Activated B cell treated with CpG ODN at 0.5 μM for 24 hours (primary cell): Measurements from ENCODE around the gene PPP1R16B. TPM values are rescaled to one million over a fixed set of nuclear protein-coding genes. Genes with fewer than 3 reads are reported as not detected.
A peak's percentile ranks its signal among the peaks of the same experiment; 100 is the strongest.

Experiments used
- ATAC-seq: fragments of 200-7000 bp; cut with Tn5 transposase; one replicate; pipeline ENCODE4 v1.10.0; 2021; ENCODE audit warnings: low read depth, mild to moderate bottlenecking, moderate library complexity
- CTCF ChIA-PET: fragments of 350-600 bp; sonication (Branson Sonifier 250); formaldehyde crosslinking; loops from one replicate; lab custom pipeline; 2021; ENCODE audit warnings: antibody characterized with exemption; lab: Charles Lee
- POLR2A ChIA-PET: fragments of 350-600 bp; sonication (Branson Sonifier 250); formaldehyde crosslinking; loops from one replicate; lab custom pipeline; 2021; ENCODE audit warnings: antibody characterized with exemption; lab: Charles Lee
- DNase-seq: peaks from one replicate; pipeline ENCODE4 v3.0.0; 2022
- H3K27ac Mint-ChIP-seq: one replicate; pipeline ENCODE4 v1.8.0; 2020; ENCODE audit warnings: mixed read lengths
- H3K27me3 Mint-ChIP-seq: one replicate; pipeline ENCODE4 v1.8.0; 2021; ENCODE audit warnings: mixed read lengths
- H3K36me3 Mint-ChIP-seq: one replicate; pipeline ENCODE4 v1.8.0; 2021; ENCODE audit warnings: low read depth, mixed read lengths
- H3K4me1 Mint-ChIP-seq: one replicate; pipeline ENCODE4 v1.8.0; 2021; ENCODE audit warnings: mixed read lengths
- H3K4me3 Mint-ChIP-seq: one replicate; pipeline ENCODE4 v1.8.0; 2020; ENCODE audit warnings: mild to moderate bottlenecking, mixed read lengths
- H3K9me3 Mint-ChIP-seq: one replicate; pipeline ENCODE4 v1.8.0; 2020; ENCODE audit warnings: mixed read lengths
- CTCF ChIP-seq: fragments of 200-600 bp; IDR thresholded peaks from one replicate; pipeline ENCODE4 v1.8.0; 2022; ENCODE audit warnings: antibody characterized with exemption, mild to moderate bottlenecking
- intact Hi-C: fragments of 100-400 bp; cut with micrococcal nuclease; formaldehyde crosslinking; loops from one replicate; pipeline ENCODE4 v1.15.1; 2024
- total RNA-seq: library from RNA; stranded (reverse); gene quantifications from 2 replicates; pipeline ENCODE4 v1.2.3, GENCODE V29; 2022

Gene PPP1R16B
- total RNA-seq, 1 donor from 2014 or later = 99.3 TPM

DNA sequence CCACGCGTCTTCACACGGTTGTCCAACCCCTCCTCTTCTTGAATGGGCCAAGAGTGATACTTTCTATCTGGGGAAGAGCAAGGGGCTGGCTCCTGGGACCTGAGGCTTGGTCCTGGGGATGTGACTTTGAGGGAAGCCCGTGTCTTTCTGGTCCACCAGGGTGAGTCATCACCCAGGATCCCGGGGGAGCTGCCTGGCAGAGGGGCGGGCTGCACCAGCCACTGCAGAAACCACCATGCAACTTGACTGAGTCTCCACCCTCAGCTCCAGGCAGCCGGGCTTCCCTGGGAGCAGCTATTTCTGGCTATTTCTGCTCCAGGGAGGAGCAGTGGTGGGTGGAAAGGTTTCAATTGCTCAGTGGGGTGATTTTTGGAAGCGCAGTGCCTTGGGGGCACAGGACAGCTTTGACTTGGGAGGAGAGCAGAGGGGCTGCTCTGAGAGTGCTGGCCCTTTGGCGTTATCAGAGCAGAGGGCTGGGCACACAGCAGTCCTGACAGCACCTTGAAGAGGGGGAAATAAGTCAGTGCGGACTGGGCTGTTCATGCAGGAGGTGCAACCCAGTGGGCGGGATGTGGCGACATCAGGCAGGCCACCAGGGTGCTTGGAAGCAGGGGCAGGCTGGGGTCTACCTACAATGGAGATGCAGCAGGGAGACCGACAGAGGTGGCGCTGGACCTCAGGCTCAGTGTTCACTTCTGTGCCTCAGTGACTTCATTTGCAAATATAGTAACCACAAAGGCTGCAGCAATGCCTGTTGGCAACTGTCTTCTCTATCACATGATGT, 75.6 kb downstream of the PPP1R16B start:
- POLR2A ChIA-PET = interaction anchor here (0.9 to 16.2 kb wide), 7 partner anchors 8 to 73 kb away, joined by 3 to 268 read pairs (median 42); partner anchors contain the start of gene PPP1R16B
- ATAC-seq (peak; percentile 71), DNase-seq (peak; percentile 58)
- H3K27ac Mint-ChIP-seq = peak overlapping the region; percentile 91
- no peaks in the 10 kb centered on the region for H3K9me3 Mint-ChIP-seq
- peaks cover 93% of the 10 kb centered on the region for H3K4me1 Mint-ChIP-seq
- peaks cover 23% of the 10 kb centered on the region for H3K36me3 Mint-ChIP-seq
- intact Hi-C loops = loop anchor here (1.0 kb wide), 1 partner anchor 12 kb away; no protein-coding TSS in a partner anchor
- TF ChIP-seq CTCF = no peak
- no peaks in the 10 kb centered on the region for H3K27me3 Mint-ChIP-seq
- CTCF ChIA-PET = interaction anchor here (1.0 to 6.3 kb wide), 4 partner anchors 11 to 74 kb away, joined by 3 to 48 read pairs (median 6); no protein-coding TSS in a partner anchor
- H3K4me3 Mint-ChIP-seq = peak overlapping the region; percentile 81

DNA sequence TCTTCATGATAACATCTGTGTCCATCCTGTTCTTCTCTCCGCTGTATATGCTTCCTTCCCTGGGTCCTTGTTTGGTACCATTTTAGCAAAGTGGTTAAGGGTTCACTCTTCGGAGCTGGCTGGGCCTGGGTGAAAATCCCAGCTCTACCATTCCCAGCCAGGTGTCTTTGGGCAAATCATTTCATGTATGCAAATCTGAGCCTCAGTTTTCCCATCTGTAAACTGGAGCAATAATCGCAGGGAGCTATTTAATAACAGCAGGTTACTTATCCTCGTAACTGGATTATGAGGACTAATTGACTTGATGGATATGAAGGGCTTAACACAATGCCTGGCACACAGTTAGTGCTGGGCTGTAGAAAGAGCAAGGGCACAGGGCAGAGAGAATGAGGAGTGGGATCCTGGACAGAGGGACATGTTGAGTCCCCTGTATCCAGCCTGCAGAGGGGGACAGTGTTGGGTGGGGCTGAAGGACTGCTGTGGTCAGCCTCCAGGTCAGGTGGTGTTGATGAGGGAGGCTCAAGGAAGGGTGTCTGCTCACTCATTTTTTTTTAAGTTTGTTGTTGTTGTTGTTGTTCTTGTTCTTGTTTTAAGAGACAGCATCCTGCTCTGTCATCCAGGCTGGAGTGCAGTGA, 76.4 kb downstream of the PPP1R16B start:
- ChIA-PET POLR2A (interaction anchor here (1.1 to 16.2 kb wide), 6 partner anchors 9 to 73 kb away, joined by 3 to 268 read pairs (median 52); partner anchors contain the start of gene PPP1R16B), CTCF (interaction anchor here (1.0 to 6.3 kb wide), 4 partner anchors 10 to 75 kb away, joined by 3 to 48 read pairs (median 3); no protein-coding TSS in a partner anchor)
- DNase-seq (no peak), ATAC-seq (no peak)
- H3K9me3 Mint-ChIP-seq = no peaks in the 10 kb centered on the region
- peaks cover 25% of the 10 kb centered on the region for H3K36me3 Mint-ChIP-seq
- peak overlapping the region; percentile 91 for H3K27ac Mint-ChIP-seq
- H3K4me3 Mint-ChIP-seq = peak overlapping the region; percentile 81
- no peaks in the 10 kb centered on the region for H3K27me3 Mint-ChIP-seq
- H3K4me1 Mint-ChIP-seq = peaks cover 93% of the 10 kb centered on the region
- intact Hi-C loops = loop anchor here (1.0 kb wide), 1 partner anchor 11 kb away; no protein-coding TSS in a partner anchor
- TF ChIP-seq CTCF = no peak

DNA sequence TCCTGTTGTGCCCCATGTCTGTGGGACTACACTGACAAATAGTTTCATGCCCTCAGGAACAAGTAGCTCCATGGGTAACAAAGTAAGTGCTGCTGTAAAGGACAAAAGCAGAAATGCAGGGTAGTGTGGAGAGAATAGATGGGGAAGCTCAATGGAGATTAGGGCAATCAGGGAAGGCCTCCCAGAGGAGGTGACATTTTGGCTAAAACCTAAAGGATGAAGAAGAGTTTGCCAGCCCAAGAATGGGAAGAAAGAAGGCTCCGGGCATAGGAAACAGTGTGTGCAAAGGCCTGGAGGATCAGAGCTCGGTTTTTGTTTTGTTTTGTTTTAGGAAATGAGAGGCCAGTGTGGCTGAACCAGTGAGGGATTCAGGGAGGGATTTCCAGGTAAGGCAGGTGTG, 77.1 kb downstream of the PPP1R16B start:
- no peak for TF ChIP-seq CTCF
- CTCF ChIA-PET = interaction anchor here (1.0 to 6.3 kb wide), 4 partner anchors 10 to 76 kb away, joined by 3 to 48 read pairs (median 4); no protein-coding TSS in a partner anchor
- no peak for ATAC-seq

GRCh38 chr20:38883081-38883980, 77.8 kb downstream of the PPP1R16B start:
- TF ChIP-seq CTCF = no peak
- DNase-seq = no peak
- Mint-ChIP-seq H3K9me3 (no peaks in the 10 kb centered on the region), H3K4me3 (peak overlapping the region; percentile 24), H3K27me3 (no peaks in the 10 kb centered on the region), H3K36me3 (peaks cover 27% of the 10 kb centered on the region), H3K4me1 (peaks cover 92% of the 10 kb centered on the region), H3K27ac (peak overlapping the region; percentile 91)
- ChIA-PET CTCF (interaction anchor here (0.9 to 6.3 kb wide), 7 partner anchors 9 to 77 kb away, joined by 3 to 48 read pairs (median 3); no protein-coding TSS in a partner anchor), POLR2A (interaction anchor here (0.6 to 16.2 kb wide), 10 partner anchors 9 to 79 kb away, joined by 3 to 268 read pairs (median 6); partner anchors contain the start of genes DHX35 and PPP1R16B)
- intact Hi-C loops = no loop called here
- no peak for ATAC-seq

More for the DNA sequence above, 77.1 kb downstream of the PPP1R16B start:
- intact Hi-C loops = no loop called here
- no peak for DNase-seq
- H3K4me1 Mint-ChIP-seq = peaks cover 93% of the 10 kb centered on the region
- no peaks in the 10 kb centered on the region for H3K9me3 Mint-ChIP-seq
- H3K4me3 Mint-ChIP-seq = peak overlapping the region; percentile 6
- H3K27ac Mint-ChIP-seq = peak overlapping the region; percentile 91
- H3K36me3 Mint-ChIP-seq = peaks cover 28% of the 10 kb centered on the region
- no peaks in the 10 kb centered on the region for H3K27me3 Mint-ChIP-seq
- POLR2A ChIA-PET = interaction anchor here (1.1 to 16.2 kb wide), 5 partner anchors 9 to 74 kb away, joined by 3 to 268 read pairs (median 62); partner anchors contain the start of gene PPP1R16B
